ENCODE data around the gene OSBP2.

DNA sequence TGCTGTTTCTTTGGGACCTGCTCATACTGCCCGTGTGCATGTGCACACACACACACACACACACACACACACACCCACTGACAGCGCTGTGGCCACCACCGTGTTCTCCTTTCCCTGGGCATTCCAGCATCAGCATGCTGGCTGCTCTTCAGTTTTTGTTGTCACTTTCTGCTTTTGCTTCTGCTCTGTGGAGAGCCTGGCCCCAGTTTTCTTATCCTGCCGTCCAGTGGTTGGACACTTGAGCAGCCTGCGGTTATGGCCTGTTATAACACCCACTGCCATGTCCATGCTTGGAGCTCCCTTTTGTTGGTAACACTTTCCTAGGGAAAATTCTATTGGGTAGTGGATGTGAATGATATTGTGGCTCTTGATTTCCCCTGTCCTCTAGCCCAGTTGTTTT, 83.6 kb downstream of the OSBP2 start:
- TF ChIP-seq, protein P1, sequence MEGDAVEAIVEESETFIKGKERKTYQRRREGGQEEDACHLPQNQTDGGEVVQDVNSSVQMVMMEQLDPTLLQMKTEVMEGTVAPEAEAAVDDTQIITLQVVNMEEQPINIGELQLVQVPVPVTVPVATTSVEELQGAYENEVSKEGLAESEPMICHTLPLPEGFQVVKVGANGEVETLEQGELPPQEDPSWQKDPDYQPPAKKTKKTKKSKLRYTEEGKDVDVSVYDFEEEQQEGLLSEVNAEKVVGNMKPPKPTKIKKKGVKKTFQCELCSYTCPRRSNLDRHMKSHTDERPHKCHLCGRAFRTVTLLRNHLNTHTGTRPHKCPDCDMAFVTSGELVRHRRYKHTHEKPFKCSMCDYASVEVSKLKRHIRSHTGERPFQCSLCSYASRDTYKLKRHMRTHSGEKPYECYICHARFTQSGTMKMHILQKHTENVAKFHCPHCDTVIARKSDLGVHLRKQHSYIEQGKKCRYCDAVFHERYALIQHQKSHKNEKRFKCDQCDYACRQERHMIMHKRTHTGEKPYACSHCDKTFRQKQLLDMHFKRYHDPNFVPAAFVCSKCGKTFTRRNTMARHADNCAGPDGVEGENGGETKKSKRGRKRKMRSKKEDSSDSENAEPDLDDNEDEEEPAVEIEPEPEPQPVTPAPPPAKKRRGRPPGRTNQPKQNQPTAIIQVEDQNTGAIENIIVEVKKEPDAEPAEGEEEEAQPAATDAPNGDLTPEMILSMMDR (IDR thresholded peaks at IDR 0.05): no peak
- TF ChIP-seq RNF2 (IDR thresholded peaks at IDR 0.05; ENCODE audit: borderline replicate concordance, low read depth) (no peak), POLR2A (IDR thresholded peaks at IDR 0.05; ENCODE audit: low read length) (no peak), BHLHE40 (IDR thresholded peaks at IDR 0.05; ENCODE audit: low read depth, low read length) (no peak), KDM5A (IDR thresholded peaks at IDR 0.05) (no peak), SMC3 (IDR thresholded peaks at IDR 0.05) (no peak), EP300 (IDR thresholded peaks at IDR 0.05) (no peak), JUNB (IDR thresholded peaks at IDR 0.05) (no peak), JUN (IDR thresholded peaks at IDR 0.05) (no peak), MAZ (IDR thresholded peaks at IDR 0.05; ENCODE audit: borderline replicate concordance, low read depth, low read length) (no peak), PHF8 (IDR thresholded peaks at IDR 0.05; ENCODE audit: borderline replicate concordance, low read depth) (no peak)

Data from A549 (cell line).